PFSK-1 (cell line): ENCODE measurements around the gene SEMA4F.

Experiments
- POLR2AphosphoS5 ChIP-seq: IDR thresholded peaks from 2 replicates; pipeline ENCODE4 v1.6.1; 2012; ENCODE audit warnings: low read depth, mild to moderate bottlenecking, control low read depth, low read length, moderate library complexity
- REST ChIP-seq, 2 experiments: IDR thresholded peaks; 2 replicates each; pipeline versions ENCODE4 v1.6.1 to v1.8.0; 2011 to 2012; ENCODE audit warnings: low read depth in 2 of 2, low read length in 2 of 2, control low read depth in 1 of 2, inconsistent platforms in 1 of 2, mild to moderate bottlenecking in 1 of 2, moderate library complexity in 1 of 2; ENCODE audit not compliant: insufficient read depth in 1 of 2
- SIN3A ChIP-seq: IDR thresholded peaks from 2 replicates; pipeline ENCODE4 v1.6.1; 2012; ENCODE audit warnings: mild to moderate bottlenecking, low read length, moderate library complexity, borderline replicate concordance; ENCODE audit not compliant: insufficient read depth
- TAF1 ChIP-seq: IDR thresholded peaks from 2 replicates; pipeline ENCODE4 v1.6.1; 2012; ENCODE audit warnings: low read length, control low read depth, borderline replicate concordance; ENCODE audit not compliant: insufficient read depth

- TF ChIP-seq REST (IDR thresholded peaks at IDR 0.05; ENCODE audit: insufficient read depth in 1 of 2, low read depth in 2 of 2, low read length in 2 of 2): no peak
- TF ChIP-seq POLR2AphosphoS5: no peak
- no peak for TF ChIP-seq TAF1
- no peak for TF ChIP-seq SIN3A
Measured at GRCh38 chr2:74625658-74626425, 28.2 kb upstream of the SEMA4F start.
